H9 (cell line): Measurements from ENCODE around the gene THTPA. TPM values are rescaled to one million over a fixed set of nuclear protein-coding genes. Genes with fewer than 3 reads are reported as not detected.

Source experiments
- DNase-seq: peaks from one replicate; pipeline ENCODE4 v3.0.0-alpha.2; 2017
- H2AFZ ChIP-seq: one replicate; pipeline ENCODE4 v1.6.1; 2013; ENCODE audit warnings: mild to moderate bottlenecking, low read length, control low read depth, moderate library complexity
- H2AK5ac ChIP-seq: 2 replicates; pipeline ENCODE4 v1.6.1; 2013; ENCODE audit warnings: low read length, control low read depth, mixed read lengths; ENCODE audit not compliant: insufficient read length
- H2BK120ac ChIP-seq: one replicate; pipeline ENCODE4 v1.6.1; 2013; ENCODE audit warnings: low read depth, mild to moderate bottlenecking, low read length, control low read depth, inconsistent platforms; ENCODE audit not compliant: poor library complexity, severe bottlenecking
- H2BK12ac ChIP-seq: 2 replicates; pipeline ENCODE4 v1.6.1; 2013; ENCODE audit warnings: low read length, control low read depth, mixed read lengths, low read depth; ENCODE audit not compliant: insufficient read length
- H2BK15ac ChIP-seq: 2 replicates; pipeline ENCODE4 v1.6.1; 2013; ENCODE audit warnings: low read depth, low read length, control low read depth
- H2BK20ac ChIP-seq: one replicate; pipeline ENCODE4 v1.6.1; 2013; ENCODE audit warnings: low read depth, mild to moderate bottlenecking, low read length, control low read depth, inconsistent platforms; ENCODE audit not compliant: poor library complexity, severe bottlenecking
- H2BK5ac ChIP-seq: 2 replicates; pipeline ENCODE4 v1.6.1; 2013; ENCODE audit warnings: low read length, control low read depth, mixed read lengths; ENCODE audit not compliant: insufficient read length
- H3K14ac ChIP-seq: 2 replicates; pipeline ENCODE4 v1.6.1; 2013; ENCODE audit warnings: low read length, control low read depth; ENCODE audit not compliant: insufficient read depth
- H3K18ac ChIP-seq: 2 replicates; pipeline ENCODE4 v1.6.1; 2013; ENCODE audit warnings: low read depth, mild to moderate bottlenecking, mixed read lengths, low read length, control low read depth; ENCODE audit not compliant: insufficient read length
- H3K23ac ChIP-seq: 2 replicates; pipeline ENCODE4 v1.6.1; 2013; ENCODE audit warnings: low read length, control low read depth, mixed read lengths, low read depth; ENCODE audit not compliant: insufficient read length
- H3K23me2 ChIP-seq: 2 replicates; pipeline ENCODE4 v1.6.1; 2013; ENCODE audit warnings: low read depth, mild to moderate bottlenecking, mixed read lengths, low read length, control low read depth; ENCODE audit not compliant: insufficient read length, poor library complexity, severe bottlenecking
- H3K27ac ChIP-seq: 2 replicates; pipeline ENCODE4 v1.5.1; 2013; ENCODE audit warnings: low read length, control low read depth, mixed read lengths, low read depth; ENCODE audit not compliant: insufficient read length
- H3K27me3 ChIP-seq: 2 replicates; pipeline ENCODE4 v1.6.1; 2013; ENCODE audit warnings: low read length, control low read depth, inconsistent platforms; ENCODE audit not compliant: insufficient read depth
- H3K4ac ChIP-seq: 2 replicates; pipeline ENCODE4 v1.6.1; 2013; ENCODE audit warnings: low read depth, mild to moderate bottlenecking, control low read depth, inconsistent platforms, low read length, moderate library complexity
- H3K4me1 ChIP-seq: 2 replicates; pipeline ENCODE4 v1.6.1; 2013; ENCODE audit warnings: low read length, control low read depth, inconsistent platforms; ENCODE audit not compliant: insufficient read depth
- H3K4me2 ChIP-seq: 2 replicates; pipeline ENCODE4 v1.6.1; 2013; ENCODE audit warnings: low read length, control low read depth, mixed read lengths; ENCODE audit not compliant: insufficient read length, insufficient read depth
- H3K56ac ChIP-seq: 2 replicates; pipeline ENCODE4 v1.6.1; 2013; ENCODE audit warnings: low read depth, mild to moderate bottlenecking, mixed read lengths, low read length, control low read depth; ENCODE audit not compliant: insufficient read length
- H3K79me1 ChIP-seq: 2 replicates; pipeline ENCODE4 v1.6.1; 2013; ENCODE audit warnings: low read depth, mild to moderate bottlenecking, moderate library complexity, low read length, control low read depth, inconsistent platforms; ENCODE audit not compliant: insufficient read depth, poor library complexity, severe bottlenecking
- H3K79me2 ChIP-seq: 2 replicates; pipeline ENCODE4 v1.6.1; 2013; ENCODE audit warnings: low read length, control low read depth, inconsistent platforms; ENCODE audit not compliant: insufficient read depth
- H3K9ac ChIP-seq: 2 replicates; pipeline ENCODE4 v1.6.1; 2013; ENCODE audit warnings: low read length, control low read depth, mixed read lengths; ENCODE audit not compliant: insufficient read length; ENCODE audit errors: extremely low read depth
- H3K9me3 ChIP-seq: one replicate; pipeline ENCODE4 v1.6.1; 2013; ENCODE audit warnings: low read depth, low read length, inconsistent platforms; ENCODE audit not compliant: control insufficient read depth
- H3T11ph ChIP-seq: one replicate; pipeline ENCODE4 v1.6.1; 2013; ENCODE audit warnings: mild to moderate bottlenecking, low read length, control low read depth, inconsistent platforms
- H4K20me1 ChIP-seq: one replicate; pipeline ENCODE4 v1.6.1; 2013; ENCODE audit not compliant: control insufficient read depth, insufficient read length, insufficient read depth
- H4K5ac ChIP-seq: 2 replicates; pipeline ENCODE4 v1.6.1; 2013; ENCODE audit warnings: low read depth, mild to moderate bottlenecking, mixed read lengths, low read length, control low read depth; ENCODE audit not compliant: insufficient read length
- H4K8ac ChIP-seq: replicated peaks from 2 replicates; pipeline ENCODE4 v1.6.1; 2013; ENCODE audit warnings: low read length, control low read depth, mixed read lengths, low read depth; ENCODE audit not compliant: insufficient read length
- H4K91ac ChIP-seq: 2 replicates; pipeline ENCODE4 v1.6.1; 2013; ENCODE audit warnings: low read depth, mild to moderate bottlenecking, moderate library complexity, mixed read lengths, low read length, control low read depth; ENCODE audit not compliant: insufficient read length
- H3K27ac Mint-ChIP-seq, 3 experiments: 2 replicates in 2 of 3; 3 replicates in 1 of 3; pipeline ENCODE4 v1.8.0; 2020 to 2021; ENCODE audit warnings: mixed read lengths in 3 of 3, mild to moderate bottlenecking in 1 of 3, moderate library complexity in 1 of 3
- H3K27me3 Mint-ChIP-seq: 2 replicates; pipeline ENCODE4 v1.8.0; 2021; ENCODE audit warnings: low read depth, mild to moderate bottlenecking, moderate library complexity, mixed read lengths
- H3K36me3 Mint-ChIP-seq, 3 experiments: 2 replicates in 2 of 3; 3 replicates in 1 of 3; pipeline ENCODE4 v1.8.0; 2020 to 2021; ENCODE audit warnings: low read depth in 3 of 3, mixed read lengths in 3 of 3; ENCODE audit not compliant: insufficient read depth in 1 of 3
- H3K4me1 Mint-ChIP-seq, 2 experiments: 2 replicates each; pipeline ENCODE4 v1.8.0; 2020; ENCODE audit warnings: mixed read lengths in 2 of 2
- H3K4me3 Mint-ChIP-seq, 2 experiments: 2 replicates in 1 of 2; 3 replicates in 1 of 2; pipeline ENCODE4 v1.8.0; 2020 to 2021; ENCODE audit warnings: mild to moderate bottlenecking in 2 of 2, mixed read lengths in 2 of 2, moderate library complexity in 1 of 2
- H3K9me3 Mint-ChIP-seq, 2 experiments: 2 replicates in 1 of 2; 3 replicates in 1 of 2; pipeline ENCODE4 v1.8.0; 2020; ENCODE audit warnings: mild to moderate bottlenecking in 2 of 2, mixed read lengths in 2 of 2, moderate library complexity in 1 of 2
- WGBS: extraction: QIAGEN DNeasy Blood & Tissue Kit; methylation state at CpG from one replicate; pipeline ENCODE4 v1.1.7; 2013; ENCODE audit warnings: missing lambda C conversion rate, low lambda C conversion rate, mixed read lengths; ENCODE audit not compliant: insufficient read length; ENCODE audit errors: extremely low coverage; 5-methylcytosine and 5-hydroxymethylcytosine counted together
- total RNA-seq: library from RNA; stranded (reverse); gene quantifications from 2 replicates; pipeline ENCODE4 v1.2.1, GENCODE V29; 2021
- TF ChIP-seq, protein P1 (sequence below): fragments of 200-600 bp; sonication (generic); conservative IDR thresholded peaks from 3 replicates; pipeline ENCODE4 v1.8.0; 2021; ENCODE audit warnings: antibody characterized with exemption, mild to moderate bottlenecking

THTPA gene
- total RNA-seq, 1 experiment from 2014 or later: 15.6 TPM

- Histone ChIP-seq H4K8ac (no peak overlapping the region), H3K4me1 (peaks cover 15% of the 10 kb centered on the region; the same call in 1 of the 2 replicates), H4K91ac (no peak overlapping the region), H2BK5ac (no peak overlapping the region), H3K14ac (no peak overlapping the region), H2BK12ac (no peak overlapping the region), H3K4me2 (no peak overlapping the region), H3K9ac (no peak overlapping the region), H2AK5ac (no peak overlapping the region), H4K5ac (no peak overlapping the region), H3K56ac (no peak overlapping the region), H3K9me3 (no peaks in the 10 kb centered on the region), H3K18ac (no peak overlapping the region), H2BK15ac (no peak overlapping the region), H3K23me2 (no peaks in the 10 kb centered on the region), H2BK20ac (no peak overlapping the region), H3T11ph (no peak overlapping the region), H2AFZ (no peak overlapping the region), H3K79me1 (no peaks in the 10 kb centered on the region), H3K27ac (no peak overlapping the region), H3K23ac (no peak overlapping the region), H3K79me2 (no peaks in the 10 kb centered on the region), H2BK120ac (no peak overlapping the region), H3K27me3 (no peaks in the 10 kb centered on the region; the same call in 1 of the 2 replicates), H4K20me1 (no peaks in the 10 kb centered on the region), H3K4ac (no peak overlapping the region)
- no peak overlapping the region for H3K4me3 Mint-ChIP-seq
- H3K36me3 Mint-ChIP-seq: peaks cover 26 to 35% (median 27%) of the 10 kb centered on the region in 3 experiments
- H3K27ac Mint-ChIP-seq: peak overlapping the region; percentile 21 to 67 (median 50); a peak in 4 of 7 replicates
- no peak for DNase-seq
- WGBS: no CpG with 5 or more reads among the region's 14 CpGs
- TF ChIP-seq, protein P1, sequence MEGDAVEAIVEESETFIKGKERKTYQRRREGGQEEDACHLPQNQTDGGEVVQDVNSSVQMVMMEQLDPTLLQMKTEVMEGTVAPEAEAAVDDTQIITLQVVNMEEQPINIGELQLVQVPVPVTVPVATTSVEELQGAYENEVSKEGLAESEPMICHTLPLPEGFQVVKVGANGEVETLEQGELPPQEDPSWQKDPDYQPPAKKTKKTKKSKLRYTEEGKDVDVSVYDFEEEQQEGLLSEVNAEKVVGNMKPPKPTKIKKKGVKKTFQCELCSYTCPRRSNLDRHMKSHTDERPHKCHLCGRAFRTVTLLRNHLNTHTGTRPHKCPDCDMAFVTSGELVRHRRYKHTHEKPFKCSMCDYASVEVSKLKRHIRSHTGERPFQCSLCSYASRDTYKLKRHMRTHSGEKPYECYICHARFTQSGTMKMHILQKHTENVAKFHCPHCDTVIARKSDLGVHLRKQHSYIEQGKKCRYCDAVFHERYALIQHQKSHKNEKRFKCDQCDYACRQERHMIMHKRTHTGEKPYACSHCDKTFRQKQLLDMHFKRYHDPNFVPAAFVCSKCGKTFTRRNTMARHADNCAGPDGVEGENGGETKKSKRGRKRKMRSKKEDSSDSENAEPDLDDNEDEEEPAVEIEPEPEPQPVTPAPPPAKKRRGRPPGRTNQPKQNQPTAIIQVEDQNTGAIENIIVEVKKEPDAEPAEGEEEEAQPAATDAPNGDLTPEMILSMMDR: no peak
- H3K27me3 Mint-ChIP-seq: peaks cover 10% of the 10 kb centered on the region
- H3K9me3 Mint-ChIP-seq: no peaks in the 10 kb centered on the region
- peaks cover 50 to 55% of the 10 kb centered on the region in 2 experiments for H3K4me1 Mint-ChIP-seq
These were observed 35.1 kb upstream of the THTPA start for GRCh38 chr14:23520899-23521533.
